ENCODE data around the gene MORC2. TPM values are rescaled to one million over a fixed set of nuclear protein-coding genes. Genes with fewer than 3 reads are reported as not detected.
A peak's percentile ranks its signal among the peaks of the same experiment; 100 is the strongest.

The MORC2 gene
- polyA plus RNA-seq, 1 donor from 2014 or later = 5.9 TPM

DNA sequence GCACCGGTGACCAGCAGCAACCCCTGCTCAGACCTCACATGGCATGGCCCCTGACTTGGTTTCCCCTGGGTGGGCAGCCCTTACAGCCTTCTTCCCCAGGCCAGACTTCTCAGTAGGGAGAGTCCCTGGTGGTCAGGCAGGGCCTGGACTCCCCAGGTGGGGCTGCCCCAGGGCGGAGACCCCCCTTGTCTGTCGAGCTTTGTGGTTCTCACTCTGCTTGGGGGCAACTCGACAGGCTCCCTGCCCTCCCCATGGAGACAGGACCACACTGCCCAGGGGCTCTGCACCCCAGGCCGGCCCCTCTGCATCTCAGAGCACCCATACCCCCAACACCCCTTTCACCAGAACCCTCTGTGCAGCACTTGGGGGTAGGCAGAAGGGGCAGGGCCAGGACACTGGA, 87.7 kb downstream of the MORC2 start:
- H3K9me3 Mint-ChIP-seq = no peaks in the 10 kb centered on the region
- no peaks in the 10 kb centered on the region for H3K4me1 Mint-ChIP-seq
- H3K36me3 Mint-ChIP-seq = no peaks in the 10 kb centered on the region
- no peak overlapping the region for H3K4me3 Mint-ChIP-seq
- no peaks in the 10 kb centered on the region for H3K27me3 Mint-ChIP-seq
- no peak overlapping the region for H3K27ac Mint-ChIP-seq

GRCh38 chr22:30880181-30880601, 88.4 kb downstream of the MORC2 start:
- H3K27ac Mint-ChIP-seq = no peak overlapping the region
- H3K4me3 Mint-ChIP-seq = no peak overlapping the region
- no peaks in the 10 kb centered on the region for H3K27me3 Mint-ChIP-seq
- H3K4me1 Mint-ChIP-seq = no peaks in the 10 kb centered on the region
- H3K9me3 Mint-ChIP-seq = no peaks in the 10 kb centered on the region
- no peaks in the 10 kb centered on the region for H3K36me3 Mint-ChIP-seq

- no peaks in the 10 kb centered on the region for H3K4me1 Mint-ChIP-seq
- no peaks in the 10 kb centered on the region for H3K27me3 Mint-ChIP-seq
- H3K36me3 Mint-ChIP-seq = no peaks in the 10 kb centered on the region
- H3K27ac Mint-ChIP-seq = no peak overlapping the region
- H3K4me3 Mint-ChIP-seq = no peak overlapping the region
- no peaks in the 10 kb centered on the region for H3K9me3 Mint-ChIP-seq
Measured at GRCh38 chr22:30879415-30879797, 89.2 kb downstream of the MORC2 start.

DNA sequence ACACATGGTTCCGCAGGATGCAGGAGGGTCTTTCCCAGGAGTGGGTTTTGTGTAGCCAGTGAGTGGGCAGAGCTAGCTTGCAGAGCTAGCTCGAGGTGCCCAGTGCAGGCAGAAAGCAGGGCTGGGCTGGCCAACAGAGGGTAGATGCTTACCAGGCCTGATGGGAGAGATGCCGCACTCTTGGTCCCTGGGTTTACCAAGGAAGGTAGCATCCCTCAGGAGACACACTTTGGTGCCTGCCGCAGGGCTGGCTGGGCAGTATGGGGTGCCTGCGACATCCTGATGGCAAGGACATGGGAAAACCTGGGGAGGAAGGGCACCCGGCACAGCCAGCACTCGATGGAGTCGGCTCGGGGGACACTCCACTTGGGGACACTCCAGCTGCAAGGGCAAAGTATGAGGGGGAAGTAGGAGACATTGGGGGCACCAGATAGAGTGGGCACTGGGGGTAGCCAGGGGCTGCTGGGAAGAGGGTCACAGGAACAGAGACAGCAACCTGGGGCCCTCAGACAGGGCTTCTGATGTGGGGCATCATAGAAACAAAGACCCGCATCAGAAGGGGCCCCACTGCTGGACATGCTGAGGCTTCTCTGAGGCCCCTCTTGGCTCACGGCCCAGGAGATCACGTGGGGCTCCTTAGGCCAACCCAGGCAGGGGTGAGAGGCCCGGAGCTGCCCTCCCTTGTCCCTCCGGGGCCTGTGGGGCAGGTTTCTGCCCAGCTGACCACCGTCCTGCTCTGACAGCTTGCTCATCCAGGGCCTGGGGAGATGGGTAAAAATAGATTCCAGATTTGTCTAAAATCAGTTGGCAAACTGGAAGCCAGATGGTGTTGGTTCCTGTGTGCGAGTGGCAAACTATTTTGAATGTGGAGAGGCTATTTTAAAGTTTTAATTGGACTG, 89.8 kb downstream of the MORC2 start:
- no peak overlapping the region for H3K4me3 Mint-ChIP-seq
- H3K4me1 Mint-ChIP-seq = no peaks in the 10 kb centered on the region
- H3K36me3 Mint-ChIP-seq = no peaks in the 10 kb centered on the region
- H3K27me3 Mint-ChIP-seq = no peaks in the 10 kb centered on the region
- H3K9me3 Mint-ChIP-seq = no peaks in the 10 kb centered on the region
- no peak overlapping the region for H3K27ac Mint-ChIP-seq

- Mint-ChIP-seq H3K9me3 (no peaks in the 10 kb centered on the region), H3K27ac (no peak overlapping the region), H3K36me3 (no peaks in the 10 kb centered on the region), H3K27me3 (no peaks in the 10 kb centered on the region), H3K4me3 (no peak overlapping the region), H3K4me1 (no peaks in the 10 kb centered on the region)
Measured at GRCh38 chr22:30877662-30878515, 90.7 kb downstream of the MORC2 start.

DNA sequence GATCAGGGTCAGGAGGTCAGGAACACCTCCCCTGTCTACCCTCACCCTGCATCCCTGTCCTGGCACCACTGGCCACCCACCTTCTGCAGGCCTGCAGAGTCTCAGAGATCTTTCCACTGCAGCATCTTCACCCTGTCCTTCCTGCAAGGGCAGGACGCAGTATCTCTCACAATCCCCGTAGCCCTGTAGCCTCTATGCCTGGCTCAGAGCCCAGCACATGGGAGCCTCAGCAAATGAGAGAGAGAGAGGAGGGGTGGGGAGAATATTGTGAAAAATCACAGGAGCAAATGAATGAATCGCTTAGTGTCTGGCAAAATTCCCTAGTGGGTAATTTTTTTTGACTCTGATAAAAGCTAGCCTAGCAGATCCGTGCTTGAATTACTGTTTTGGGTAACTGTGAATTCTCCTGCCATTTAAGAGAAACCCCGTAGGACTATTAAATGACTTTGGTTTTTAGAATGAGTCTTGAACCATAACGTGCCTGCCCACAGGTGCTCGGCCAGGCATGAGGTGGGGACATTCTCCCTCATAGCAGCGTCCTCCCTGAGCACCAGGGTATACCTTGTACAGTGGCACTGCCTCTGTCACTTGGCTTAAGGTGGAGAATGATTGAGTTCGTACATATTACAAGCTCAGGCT, 91.5 kb downstream of the MORC2 start:
- Mint-ChIP-seq H3K4me1 (no peaks in the 10 kb centered on the region), H3K4me3 (peak overlapping the region in 1 of 4 donors; percentile 52), H3K9me3 (no peaks in the 10 kb centered on the region), H3K27ac (no peak overlapping the region), H3K27me3 (no peaks in the 10 kb centered on the region), H3K36me3 (no peaks in the 10 kb centered on the region)

DNA sequence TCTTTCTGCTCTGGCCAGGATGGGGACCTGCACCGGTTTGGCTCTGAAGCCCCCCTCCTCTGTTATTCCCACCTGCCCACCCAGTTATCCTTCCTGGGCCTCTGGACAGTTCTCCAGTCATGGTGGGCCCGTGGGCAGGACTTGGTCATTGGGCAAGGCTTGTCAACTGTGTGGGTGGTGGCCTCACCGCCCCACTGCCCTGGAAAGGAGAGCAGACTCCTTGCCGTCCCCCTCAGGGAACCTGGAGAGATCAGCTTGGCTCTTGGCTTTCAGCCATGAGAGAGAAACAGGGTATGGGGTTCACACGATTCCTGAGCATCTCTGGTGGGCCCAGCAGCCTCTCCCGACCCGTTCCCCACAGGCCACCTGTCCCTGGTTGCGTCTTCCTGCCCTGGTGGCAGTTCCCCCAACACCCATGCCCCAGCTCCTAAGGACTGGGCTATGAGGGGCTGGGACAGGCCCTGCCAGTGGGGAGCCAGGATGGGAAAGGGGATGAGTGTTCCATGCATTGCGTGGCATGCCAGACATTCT, 92.3 kb downstream of the MORC2 start:
- Mint-ChIP-seq H3K4me3 (no peak overlapping the region), H3K27me3 (no peaks in the 10 kb centered on the region), H3K4me1 (no peaks in the 10 kb centered on the region), H3K36me3 (no peaks in the 10 kb centered on the region), H3K27ac (no peak overlapping the region), H3K9me3 (no peaks in the 10 kb centered on the region)

- H3K27me3 Mint-ChIP-seq = no peaks in the 10 kb centered on the region
Measured at GRCh38 chr22:30875481-30876215, 92.9 kb downstream of the MORC2 start.

More at GRCh38 chr22:30875481-30876215, 92.9 kb downstream of the MORC2 start:
- Mint-ChIP-seq H3K9me3 (no peaks in the 10 kb centered on the region), H3K36me3 (no peaks in the 10 kb centered on the region), H3K4me1 (no peaks in the 10 kb centered on the region), H3K27ac (no peak overlapping the region), H3K4me3 (no peak overlapping the region)

Other genes starting within 250 kb of the MORC2 start
- 15.9 TPM for gene TUG1, start 491 bp upstream of the MORC2 start, polyA plus RNA-seq
- 6.0 TPM for gene SMTN, start 112.5 kb upstream of the MORC2 start, polyA plus RNA-seq
- 145 TPM for gene SELENOM, start 138.8 kb upstream of the MORC2 start, polyA plus RNA-seq
- not detected for gene INPP5J, start 154.2 kb upstream of the MORC2 start, polyA plus RNA-seq
- gene PLA2G3, start 171.7 kb upstream of the MORC2 start, polyA plus RNA-seq = not detected
- gene RNF185, start 191.4 kb upstream of the MORC2 start, polyA plus RNA-seq = 22.0 TPM
- gene LIMK2, start 243.5 kb upstream of the MORC2 start, polyA plus RNA-seq = 9.1 TPM

Data from IgD-negative memory B cell (primary cell).